Activated gamma-delta T cell (primary cell): ENCODE measurements around the gene PLCG2.

Experiments
- DNase-seq: peaks from one replicate; lab custom pipeline; 2025; lab: John Stamatoyannopoulos, UW

The PLCG2 gene

GRCh38 chr16:81816351-81816750, 37.3 kb downstream of the PLCG2 start:
- no peak for DNase-seq

GRCh38 chr16:81816793-81817210, 37.7 kb downstream of the PLCG2 start:
- no peak for DNase-seq

- DNase-seq, result no peak
Measured at GRCh38 chr16:81817296-81817695, 38.2 kb downstream of the PLCG2 start.

GRCh38 chr16:81817789-81818567, 38.9 kb downstream of the PLCG2 start:
- DNase-seq, result no peak

GRCh38 chr16:81818568-81818896, 39.4 kb downstream of the PLCG2 start:
- no peak for DNase-seq

- DNase-seq, result no peak
Measured at GRCh38 chr16:81818905-81819304, 39.8 kb downstream of the PLCG2 start.

- DNase-seq, result no peak
Measured at GRCh38 chr16:81821436-81822128, 42.5 kb downstream of the PLCG2 start.

GRCh38 chr16:81823111-81823510, 44.0 kb downstream of the PLCG2 start:
- no peak for DNase-seq

GRCh38 chr16:81823734-81824133, 44.6 kb downstream of the PLCG2 start:
- DNase-seq, result no peak

- DNase-seq, result no peak
Measured at GRCh38 chr16:81826523-81826922, 47.4 kb downstream of the PLCG2 start.

- no peak for DNase-seq
Measured at GRCh38 chr16:81830845-81831540, 51.9 kb downstream of the PLCG2 start.

- DNase-seq, result no peak
Measured at GRCh38 chr16:81831722-81832126, 52.6 kb downstream of the PLCG2 start.

- DNase-seq, result no peak
Measured at GRCh38 chr16:81832801-81833547, 53.9 kb downstream of the PLCG2 start.

- no peak for DNase-seq
Measured at GRCh38 chr16:81833751-81834150, 54.7 kb downstream of the PLCG2 start.

GRCh38 chr16:81834868-81835267, 55.8 kb downstream of the PLCG2 start:
- DNase-seq, result no peak

- no peak for DNase-seq
Measured at GRCh38 chr16:81836279-81837054, 57.4 kb downstream of the PLCG2 start.

- DNase-seq, result no peak
Measured at GRCh38 chr16:81837312-81837751, 58.2 kb downstream of the PLCG2 start.

GRCh38 chr16:81838794-81839193, 59.7 kb downstream of the PLCG2 start:
- DNase-seq, result no peak

- DNase-seq, result no peak
Measured at GRCh38 chr16:81841722-81842121, 62.6 kb downstream of the PLCG2 start.

GRCh38 chr16:81842564-81843242, 63.6 kb downstream of the PLCG2 start:
- no peak for DNase-seq

GRCh38 chr16:81843243-81843582, 64.1 kb downstream of the PLCG2 start:
- no peak for DNase-seq
